Measurements from ENCODE around the gene KHK.

Gene KHK

GRCh38 chr2:27085062-27085672 is 1.4 kb upstream of the KHK start:
- H4K91ac ChIP-seq (ENCODE audit: low read depth, low read length, poor library complexity): no peak overlapping the region
- peaks cover 8 to 30% of the 10 kb centered on the region in 2 donors for H3K4me1 ChIP-seq (ENCODE audit: control insufficient read depth in 2 of 2, insufficient read depth in 1 of 2, low read depth in 1 of 2, low read length in 2 of 2)
- peaks cover 0 to 6% (median 6%) of the 10 kb centered on the region in 3 experiments for H3K27me3 ChIP-seq (ENCODE audit: control insufficient read depth in 3 of 3, insufficient read depth in 3 of 3, low read depth in 1 of 3, low read length in 3 of 3)
- H3K4ac ChIP-seq (ENCODE audit: low read length): no peak overlapping the region
- no peaks in the 10 kb centered on the region for H3K9me3 ChIP-seq (replicated peaks in 1 of 2; ENCODE audit: control insufficient read depth in 2 of 2, insufficient read depth in 1 of 2, low read depth in 1 of 2, low read length in 2 of 2)
- no peak overlapping the region for H3K27ac ChIP-seq (replicated peaks; ENCODE audit: low read length)
- peak overlapping the region; percentile 95 for H2AFZ ChIP-seq (ENCODE audit: low read length)
- H4K8ac ChIP-seq (ENCODE audit: low read depth, low read length): no peak overlapping the region
- H3K23ac ChIP-seq (ENCODE audit: low read depth, low read length, poor library complexity): peak overlapping the region; percentile 89
- peak overlapping the region; percentile 93 for H3K4me2 ChIP-seq (ENCODE audit: insufficient read depth, low read length, poor library complexity, severe bottlenecking)
- DNase-seq (ENCODE audit: low spot score): no peak
- peak overlapping the region; percentile 56 for H3K18ac ChIP-seq (ENCODE audit: low read length)
- H3K36me3 ChIP-seq (replicated peaks in 1 of 2; ENCODE audit: control insufficient read depth in 2 of 2, insufficient read depth in 2 of 2, low read length in 2 of 2): no peaks in the 10 kb centered on the region
- no peak overlapping the region for H2BK12ac ChIP-seq (ENCODE audit: low read length)
- no peak overlapping the region for H2BK5ac ChIP-seq (ENCODE audit: low read length)
- H3K4me3 ChIP-seq (ENCODE audit: low read length in 2 of 2): peak overlapping the region in 1 of 2 donors; percentile 74
- no peak overlapping the region for H3K14ac ChIP-seq (ENCODE audit: low read length)
- H3K79me1 ChIP-seq (ENCODE audit: low read depth, low read length): no peaks in the 10 kb centered on the region
- no peak overlapping the region for H2AK5ac ChIP-seq (ENCODE audit: low read depth, low read length)
- WGBS, 2 donors (ENCODE audit: extremely low coverage in 2 of 2, insufficient read length in 2 of 2, insufficient replicate concordance in 1 of 2): no CpG with 5 or more reads among the region's 10 CpGs
- no peak overlapping the region for H2BK120ac ChIP-seq (ENCODE audit: low read depth, low read length)
- H3K9ac ChIP-seq (ENCODE audit: low read depth, low read length, poor library complexity): peak overlapping the region; percentile 88
- H2BK15ac ChIP-seq (ENCODE audit: low read length): no peak overlapping the region

- Histone ChIP-seq H3K9me3 (replicated peaks in 1 of 2; ENCODE audit: control insufficient read depth in 2 of 2, insufficient read depth in 1 of 2, low read depth in 1 of 2, low read length in 2 of 2) (no peaks in the 10 kb centered on the region), H2BK5ac (ENCODE audit: low read length) (peak overlapping the region; percentile 67), H4K8ac (ENCODE audit: low read depth, low read length) (no peak overlapping the region), H2BK15ac (ENCODE audit: low read length) (peak overlapping the region; percentile 61), H3K4me3 (ENCODE audit: low read length in 2 of 2) (peak overlapping the region; percentile 74), H2AK5ac (ENCODE audit: low read depth, low read length) (no peak overlapping the region), H2BK120ac (ENCODE audit: low read depth, low read length) (no peak overlapping the region), H3K79me1 (ENCODE audit: low read depth, low read length) (no peaks in the 10 kb centered on the region), H3K4me2 (ENCODE audit: insufficient read depth, low read length, poor library complexity, severe bottlenecking) (peak overlapping the region; percentile 93), H3K36me3 (replicated peaks in 1 of 2; ENCODE audit: control insufficient read depth in 2 of 2, insufficient read depth in 2 of 2, low read length in 2 of 2) (no peaks in the 10 kb centered on the region), H3K23ac (ENCODE audit: low read depth, low read length, poor library complexity) (peak overlapping the region; percentile 89), H3K18ac (ENCODE audit: low read length) (peak overlapping the region; percentile 96), H3K27ac (replicated peaks; ENCODE audit: low read length) (no peak overlapping the region), H2AFZ (ENCODE audit: low read length) (peak overlapping the region; percentile 95), H3K27me3 (ENCODE audit: control insufficient read depth in 3 of 3, insufficient read depth in 3 of 3, low read depth in 1 of 3, low read length in 3 of 3) (peaks cover 0 to 6% (median 6%) of the 10 kb centered on the region in 3 experiments), H3K14ac (ENCODE audit: low read length) (peak overlapping the region; percentile 91), H4K91ac (ENCODE audit: low read depth, low read length, poor library complexity) (no peak overlapping the region), H2BK12ac (ENCODE audit: low read length) (no peak overlapping the region), H3K4me1 (ENCODE audit: control insufficient read depth in 2 of 2, insufficient read depth in 1 of 2, low read depth in 1 of 2, low read length in 2 of 2) (peaks cover 8 to 25% of the 10 kb centered on the region in 2 donors), H3K4ac (ENCODE audit: low read length) (no peak overlapping the region), H3K9ac (ENCODE audit: low read depth, low read length, poor library complexity) (peak overlapping the region; percentile 88)
- no peak for DNase-seq (ENCODE audit: low spot score)
- WGBS, 2 donors (ENCODE audit: extremely low coverage in 2 of 2, insufficient read length in 2 of 2, insufficient replicate concordance in 1 of 2): no CpG with 5 or more reads among the region's 38 CpGs
Observed at GRCh38 chr2:27085673-27086089, 891 bp upstream of the KHK start.

- H3K79me1 ChIP-seq (ENCODE audit: low read depth, low read length): no peaks in the 10 kb centered on the region
- peak overlapping the region; percentile 67 for H2BK5ac ChIP-seq (ENCODE audit: low read length)
- no peak overlapping the region for H3K4ac ChIP-seq (ENCODE audit: low read length)
- no CpG with 5 or more reads among the region's 81 CpGs for WGBS, 2 donors (ENCODE audit: extremely low coverage in 2 of 2, insufficient read length in 2 of 2, insufficient replicate concordance in 1 of 2)
- no peak overlapping the region for H4K8ac ChIP-seq (ENCODE audit: low read depth, low read length)
- no peak overlapping the region for H4K91ac ChIP-seq (ENCODE audit: low read depth, low read length, poor library complexity)
- H3K9ac ChIP-seq (ENCODE audit: low read depth, low read length, poor library complexity): peak overlapping the region; percentile 88
- H3K27me3 ChIP-seq (ENCODE audit: control insufficient read depth in 3 of 3, insufficient read depth in 3 of 3, low read depth in 1 of 3, low read length in 3 of 3): peaks cover 0 to 6% (median 6%) of the 10 kb centered on the region in 3 experiments
- H3K14ac ChIP-seq (ENCODE audit: low read length): peak overlapping the region; percentile 91
- peak overlapping the region; percentile 74 for H3K4me3 ChIP-seq (ENCODE audit: low read length in 2 of 2)
- no peak overlapping the region for H2BK12ac ChIP-seq (ENCODE audit: low read length)
- peak; percentile 95 for DNase-seq (ENCODE audit: low spot score)
- no peak overlapping the region for H2BK120ac ChIP-seq (ENCODE audit: low read depth, low read length)
- peak overlapping the region; percentile 61 for H2BK15ac ChIP-seq (ENCODE audit: low read length)
- peak overlapping the region; percentile 96 for H3K18ac ChIP-seq (ENCODE audit: low read length)
- H2AFZ ChIP-seq (ENCODE audit: low read length): peak overlapping the region; percentile 95
- H3K9me3 ChIP-seq (replicated peaks in 1 of 2; ENCODE audit: control insufficient read depth in 2 of 2, insufficient read depth in 1 of 2, low read depth in 1 of 2, low read length in 2 of 2): no peaks in the 10 kb centered on the region
- peaks cover 6 to 20% of the 10 kb centered on the region in 2 donors for H3K4me1 ChIP-seq (ENCODE audit: control insufficient read depth in 2 of 2, insufficient read depth in 1 of 2, low read depth in 1 of 2, low read length in 2 of 2)
- H3K4me2 ChIP-seq (ENCODE audit: insufficient read depth, low read length, poor library complexity, severe bottlenecking): peak overlapping the region; percentile 93
- H3K27ac ChIP-seq (replicated peaks; ENCODE audit: low read length): no peak overlapping the region
- H2AK5ac ChIP-seq (ENCODE audit: low read depth, low read length): no peak overlapping the region
- peak overlapping the region; percentile 89 for H3K23ac ChIP-seq (ENCODE audit: low read depth, low read length, poor library complexity)
- no peaks in the 10 kb centered on the region for H3K36me3 ChIP-seq (replicated peaks in 1 of 2; ENCODE audit: control insufficient read depth in 2 of 2, insufficient read depth in 2 of 2, low read length in 2 of 2)
Observed at GRCh38 chr2:27086090-27086723, 365 bp upstream of the KHK start.

- Histone ChIP-seq H2BK12ac (ENCODE audit: low read length) (no peak overlapping the region), H3K9me3 (replicated peaks in 1 of 2; ENCODE audit: control insufficient read depth in 2 of 2, insufficient read depth in 1 of 2, low read depth in 1 of 2, low read length in 2 of 2) (no peaks in the 10 kb centered on the region), H3K9ac (ENCODE audit: low read depth, low read length, poor library complexity) (no peak overlapping the region), H3K36me3 (replicated peaks in 1 of 2; ENCODE audit: control insufficient read depth in 2 of 2, insufficient read depth in 2 of 2, low read length in 2 of 2) (no peaks in the 10 kb centered on the region), H3K27ac (replicated peaks; ENCODE audit: low read length) (no peak overlapping the region), H2BK120ac (ENCODE audit: low read depth, low read length) (no peak overlapping the region), H2BK5ac (ENCODE audit: low read length) (no peak overlapping the region), H2AK5ac (ENCODE audit: low read depth, low read length) (no peak overlapping the region), H4K91ac (ENCODE audit: low read depth, low read length, poor library complexity) (no peak overlapping the region), H3K4ac (ENCODE audit: low read length) (no peak overlapping the region), H3K4me1 (ENCODE audit: control insufficient read depth in 2 of 2, insufficient read depth in 1 of 2, low read depth in 1 of 2, low read length in 2 of 2) (peaks cover 3 to 8% of the 10 kb centered on the region in 2 donors), H3K14ac (ENCODE audit: low read length) (no peak overlapping the region), H2AFZ (ENCODE audit: low read length) (no peak overlapping the region), H3K27me3 (ENCODE audit: control insufficient read depth in 3 of 3, insufficient read depth in 3 of 3, low read depth in 1 of 3, low read length in 3 of 3) (peaks cover 0 to 6% (median 6%) of the 10 kb centered on the region in 3 experiments), H3K4me3 (ENCODE audit: low read length in 2 of 2) (no peak overlapping the region), H4K8ac (ENCODE audit: low read depth, low read length) (no peak overlapping the region), H3K18ac (ENCODE audit: low read length) (no peak overlapping the region), H3K4me2 (ENCODE audit: insufficient read depth, low read length, poor library complexity, severe bottlenecking) (no peak overlapping the region), H3K23ac (ENCODE audit: low read depth, low read length, poor library complexity) (no peak overlapping the region), H2BK15ac (ENCODE audit: low read length) (no peak overlapping the region), H3K79me1 (ENCODE audit: low read depth, low read length) (no peaks in the 10 kb centered on the region)
- no CpG with 5 or more reads among the region's 5 CpGs for WGBS, 2 donors (ENCODE audit: extremely low coverage in 2 of 2, insufficient read length in 2 of 2, insufficient replicate concordance in 1 of 2)
- DNase-seq (ENCODE audit: low spot score): no peak
Observed at GRCh38 chr2:27087823-27088410, 1.3 kb downstream of the KHK start.

Data from neuronal stem cell (in vitro differentiated cells).